Activated gamma-delta T cell treated with anti-CD3 and anti-CD28 coated beads, Interleukin-2, amount 50 U/mL, for 16 hours (primary cell): ENCODE data around the gene HECTD4.
"Not testable (repeated sequence)": the region's sequence is repeated elsewhere in the genome, so short reads cannot be mapped to it uniquely, and the experiment has no call there.

Source experiments
- DNase-seq: peaks from one replicate; pipeline ENCODE4 v3.0.0-alpha.2; 2020; ENCODE audit warnings: low read depth

HECTD4 gene

DNA sequence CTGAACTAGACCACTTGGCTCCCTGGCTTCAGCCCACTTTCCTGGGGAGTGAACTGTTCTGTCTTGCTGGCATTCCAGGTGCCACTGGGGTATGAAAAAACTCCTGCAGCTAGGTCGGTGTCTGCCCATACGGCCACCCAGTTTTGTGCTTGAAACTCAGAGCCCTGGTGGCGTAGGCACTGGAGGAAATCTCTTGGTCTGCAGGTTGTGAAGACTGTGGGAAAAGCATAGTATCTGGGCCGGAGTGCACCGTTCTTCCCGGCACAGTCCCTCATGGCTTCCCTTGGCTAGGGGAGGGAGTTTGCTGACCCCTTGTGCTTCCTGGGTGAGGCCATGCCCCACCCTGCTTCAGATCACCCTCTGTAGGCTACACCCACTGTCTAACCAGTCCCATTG lies 223.1 kb downstream of the HECTD4 start:
- no peak for DNase-seq

- not testable (repeated sequence) for DNase-seq
These were observed 223.6 kb downstream of the HECTD4 start for GRCh38 chr12:112158461-112159145.

GRCh38 chr12:112153893-112154219 lies 228.4 kb downstream of the HECTD4 start:
- DNase-seq, result no peak

DNA sequence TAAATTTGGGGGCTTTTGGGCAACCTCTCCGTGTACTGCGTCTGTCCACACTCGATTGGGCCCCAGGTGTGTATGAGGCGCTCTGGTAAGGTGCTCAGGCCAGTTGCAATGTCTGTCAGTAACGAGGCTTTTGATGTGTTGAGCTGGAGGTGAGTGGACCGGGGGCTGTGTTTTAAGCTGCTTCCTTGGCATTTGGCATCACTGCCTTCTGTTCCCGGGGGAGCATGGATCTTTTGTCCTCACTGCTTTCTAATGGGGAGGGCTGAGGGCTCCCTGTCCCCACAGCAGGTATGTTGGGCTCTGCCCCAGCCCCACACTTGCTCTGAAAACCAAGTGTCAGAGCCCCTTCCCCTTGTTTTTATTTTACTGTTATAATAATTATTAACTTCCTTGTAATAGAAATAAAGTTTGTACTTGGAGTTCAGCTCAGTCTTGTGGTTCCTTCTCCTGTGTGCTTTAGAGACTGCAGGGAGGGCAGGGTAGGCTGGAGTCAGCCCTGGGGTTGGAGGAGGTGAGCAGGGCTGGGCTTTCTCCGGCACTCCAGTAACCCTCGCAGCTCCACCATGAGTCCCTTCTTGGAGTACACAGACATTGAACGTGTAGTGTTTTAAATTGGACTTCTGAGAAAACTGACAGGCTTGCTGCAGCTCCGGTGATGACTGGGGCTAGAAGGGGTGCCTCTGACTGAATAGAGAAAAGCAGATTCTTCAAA lies 228.9 kb downstream of the HECTD4 start:
- DNase-seq, result no peak

DNA sequence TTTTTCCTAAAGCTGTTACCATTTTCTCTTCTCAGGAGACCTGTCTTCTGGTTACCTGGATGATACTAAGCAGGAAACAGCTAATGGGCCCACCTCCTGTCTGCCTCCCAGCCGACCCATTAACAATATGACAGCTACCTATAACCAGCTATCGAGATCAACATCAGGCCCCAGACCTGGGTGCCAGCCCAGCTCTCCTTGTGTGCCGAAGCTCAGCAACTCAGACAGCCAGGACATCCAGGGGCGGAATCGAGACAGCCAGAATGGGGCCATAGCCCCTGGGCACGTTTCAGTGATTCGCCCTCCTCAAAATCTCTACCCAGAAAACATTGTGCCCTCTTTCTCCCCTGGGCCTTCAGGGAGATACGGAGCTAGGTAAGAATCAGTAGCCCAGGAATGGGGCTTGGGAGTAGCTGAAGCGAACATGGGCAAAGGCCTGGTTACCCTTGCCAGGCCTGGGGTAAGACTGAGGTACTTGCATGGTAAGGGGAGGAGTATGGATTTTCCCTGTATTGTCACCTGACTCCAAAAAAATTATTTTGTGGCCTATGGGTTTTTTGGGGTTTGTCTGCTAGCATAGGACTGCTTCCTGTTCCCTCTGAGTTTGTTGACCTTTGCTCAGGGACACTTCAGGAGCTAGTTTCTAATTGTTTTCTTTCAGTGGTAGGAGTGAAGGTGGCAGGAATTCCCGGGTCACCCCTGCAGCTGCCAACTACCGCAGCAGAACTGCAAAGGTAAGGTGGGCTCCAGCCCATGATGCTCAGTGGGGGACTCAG lies 230.3 kb downstream of the HECTD4 start:
- no peak for DNase-seq

DNA sequence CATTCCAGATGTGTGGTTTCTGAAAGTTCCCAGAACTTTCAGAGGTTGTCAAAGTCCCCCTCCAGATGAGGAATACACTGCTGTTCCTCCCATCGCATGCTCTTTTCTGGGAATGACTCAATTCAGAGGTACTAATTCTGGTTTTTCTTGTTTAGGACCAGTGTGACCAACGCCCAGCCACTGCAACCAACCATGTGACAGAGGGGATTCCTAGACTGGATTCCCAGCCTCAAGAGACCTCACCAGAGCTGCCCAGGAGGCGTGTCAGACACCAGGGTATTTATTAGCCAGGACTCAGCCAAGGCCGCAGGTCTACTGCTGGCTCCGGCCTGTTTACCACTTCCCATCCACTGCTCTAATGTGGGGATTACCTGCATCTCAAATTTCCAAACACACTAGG lies 232.6 kb downstream of the HECTD4 start:
- no peak for DNase-seq

- no peak for DNase-seq
These were observed 234.2 kb downstream of the HECTD4 start for GRCh38 chr12:112148031-112148513.

GRCh38 chr12:112146123-112146522 lies 236.1 kb downstream of the HECTD4 start:
- DNase-seq, result no peak

- no peak for DNase-seq
These were observed 241.5 kb downstream of the HECTD4 start for GRCh38 chr12:112140728-112141127.

GRCh38 chr12:112134731-112135130 lies 247.5 kb downstream of the HECTD4 start:
- no peak for DNase-seq

GRCh38 chr12:112133418-112133817 lies 248.8 kb downstream of the HECTD4 start:
- no peak for DNase-seq

GRCh38 chr12:112131686-112132085 lies 250.5 kb downstream of the HECTD4 start:
- DNase-seq, result no peak

GRCh38 chr12:112130441-112130998 lies 251.7 kb downstream of the HECTD4 start:
- no peak for DNase-seq

GRCh38 chr12:112126911-112127310 lies 255.3 kb downstream of the HECTD4 start:
- DNase-seq, result no peak

GRCh38 chr12:112126000-112126438 lies 256.2 kb downstream of the HECTD4 start:
- no peak for DNase-seq

DNA sequence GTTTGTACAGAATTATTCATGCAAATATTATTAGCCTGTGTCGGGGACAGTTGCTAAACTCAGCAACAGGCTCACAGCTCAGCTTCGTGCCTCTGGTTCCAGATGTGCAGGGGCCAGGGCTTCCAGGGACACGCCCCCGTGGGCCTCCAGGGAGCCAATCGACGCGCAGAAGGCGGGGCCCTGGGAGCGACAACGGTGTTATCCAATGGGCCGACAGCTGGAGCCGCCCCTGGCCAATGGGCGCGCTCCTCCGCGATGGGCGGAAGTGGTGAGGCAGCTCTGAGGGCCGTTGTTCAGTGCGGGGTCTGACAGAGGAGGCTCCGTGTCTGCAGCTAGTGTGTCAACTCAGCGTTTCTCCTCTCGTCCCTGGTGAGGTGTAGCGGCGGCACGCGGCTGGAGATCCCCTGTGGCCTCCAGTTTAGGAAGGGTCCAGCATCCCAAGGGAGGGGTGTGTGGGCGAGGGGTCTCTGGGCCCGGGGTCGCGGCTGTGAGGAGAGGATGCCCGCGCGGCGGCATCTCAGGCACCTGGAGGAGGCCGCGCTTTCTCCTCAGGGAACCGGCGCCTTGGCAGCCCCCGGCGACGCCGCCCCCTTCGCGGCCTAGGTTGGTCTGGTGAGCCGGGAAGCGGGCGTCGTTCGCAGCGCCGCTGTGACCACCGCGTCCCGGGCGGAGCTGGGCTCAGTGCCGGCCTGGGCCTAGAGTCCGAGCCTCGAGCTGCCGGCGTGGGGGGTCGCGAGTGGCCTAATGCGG lies 256.8 kb downstream of the HECTD4 start, which contains the start of gene TRAFD1:
TRAFD1 (plus strand) TSS at position 311 of the 750 bp plus-strand sequence. CDS start 4,963 bp downstream, outside the sequence.
- DNase-seq, result peak; percentile 97

DNA sequence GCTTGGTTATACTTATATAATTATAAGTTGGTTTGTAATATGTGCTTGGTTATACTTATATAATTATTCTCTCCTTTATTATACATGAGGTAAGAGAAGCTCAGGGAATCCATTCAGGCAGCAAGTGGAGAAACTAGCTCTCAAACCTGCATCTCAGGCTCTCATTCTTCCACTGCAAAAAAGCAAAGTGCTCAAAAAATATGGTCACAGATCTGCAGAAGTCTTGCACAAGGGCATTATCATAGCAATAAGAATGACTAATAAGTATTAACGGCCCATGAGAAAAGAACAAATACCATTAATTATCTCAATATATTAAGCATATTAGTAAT lies 257.3 kb downstream of the HECTD4 start:
- DNase-seq, result no peak

DNA sequence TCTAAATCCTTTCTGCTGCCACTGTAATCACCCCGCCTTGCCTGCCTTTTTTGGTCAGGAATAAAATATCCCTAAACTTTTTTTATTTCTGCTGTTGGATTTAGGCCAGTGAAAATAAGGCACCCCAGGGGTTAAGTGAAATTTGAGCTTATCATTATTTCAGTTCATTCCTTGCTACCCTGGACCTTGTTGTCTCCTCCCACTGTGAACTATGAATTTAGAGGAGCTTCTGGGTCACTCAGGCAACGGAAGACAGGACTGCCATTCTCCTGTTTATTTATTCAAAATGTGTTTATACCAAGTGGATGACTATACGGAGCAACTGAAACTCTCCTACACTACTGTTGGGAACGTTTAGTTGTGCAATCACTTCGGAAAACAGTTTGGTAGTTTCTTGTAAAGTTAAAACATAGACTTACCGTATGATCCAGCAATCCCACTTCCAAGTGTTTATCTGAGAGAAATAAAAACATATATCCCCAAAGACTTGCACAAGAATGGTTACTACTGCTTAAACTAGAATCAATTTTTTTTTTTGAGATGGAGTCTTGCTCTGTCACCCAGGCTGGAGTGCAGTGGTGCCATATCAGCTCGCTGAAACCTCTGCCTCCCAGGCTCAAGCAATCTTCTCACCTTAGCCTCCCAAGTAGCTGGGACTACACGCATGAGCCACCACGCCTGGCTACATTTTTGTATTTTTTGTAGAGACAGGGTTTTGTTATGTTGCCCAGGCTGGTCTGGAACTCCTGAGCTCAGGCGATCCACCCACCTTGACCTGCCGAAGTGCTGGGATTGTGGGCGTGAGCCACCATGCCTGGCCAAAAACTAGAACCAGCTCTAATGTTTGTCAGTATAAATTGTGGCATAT lies 259.2 kb downstream of the HECTD4 start:
- DNase-seq, result no peak

GRCh38 chr12:112121780-112122565 lies 260.3 kb downstream of the HECTD4 start:
- DNase-seq, result no peak

DNA sequence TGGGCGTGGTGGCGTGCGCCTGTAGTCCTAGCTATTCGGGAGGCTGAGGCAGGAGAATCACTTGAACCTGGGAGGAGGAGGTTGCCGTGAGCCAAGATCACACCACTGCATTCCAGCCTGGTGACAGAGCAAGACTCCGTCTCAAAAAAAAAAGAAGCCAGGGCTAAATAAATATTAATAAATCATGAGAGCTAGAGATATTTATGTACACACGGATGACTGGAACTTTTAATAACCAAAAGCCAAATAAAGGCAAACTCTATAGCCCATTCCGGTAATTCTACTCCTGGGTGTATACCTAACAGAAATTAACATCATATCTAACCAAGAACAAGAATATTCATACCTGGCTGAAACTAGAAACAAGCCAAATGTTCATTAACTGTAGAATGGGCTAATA lies 264.5 kb downstream of the HECTD4 start:
- no peak for DNase-seq
